HG02852 (cell line): Measurements from ENCODE around the gene TEX12.
A peak's percentile ranks its signal among the peaks of the same experiment; 100 is the strongest.

Experiments used
- ATAC-seq: cut with Tn5 transposase; IDR thresholded peaks from one replicate; pipeline ENCODE4 v1.9.1; 2021; ENCODE audit warnings: mild to moderate bottlenecking, moderate library complexity; ENCODE audit not compliant: unreplicated experiment

The TEX12 gene

DNA sequence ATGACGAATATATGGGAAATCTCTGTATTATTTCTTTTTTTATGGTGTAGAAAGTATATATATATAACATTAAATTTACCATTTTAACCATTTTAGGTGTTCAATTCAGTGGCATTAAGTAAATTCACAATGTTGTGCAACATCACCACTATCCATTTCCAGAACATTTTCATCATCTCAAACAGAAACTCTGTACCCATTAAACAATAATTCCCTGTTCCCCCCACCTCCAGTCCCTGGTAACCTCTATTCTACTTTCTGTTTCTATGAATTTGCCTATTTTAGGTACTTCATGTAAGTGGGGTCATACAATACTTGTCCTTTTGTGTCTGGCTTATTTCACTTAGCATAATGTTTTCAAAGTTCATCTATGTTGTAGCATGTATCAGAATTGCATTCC lies 43.7 kb downstream of the TEX12 start:
- ATAC-seq = no peak

DNA sequence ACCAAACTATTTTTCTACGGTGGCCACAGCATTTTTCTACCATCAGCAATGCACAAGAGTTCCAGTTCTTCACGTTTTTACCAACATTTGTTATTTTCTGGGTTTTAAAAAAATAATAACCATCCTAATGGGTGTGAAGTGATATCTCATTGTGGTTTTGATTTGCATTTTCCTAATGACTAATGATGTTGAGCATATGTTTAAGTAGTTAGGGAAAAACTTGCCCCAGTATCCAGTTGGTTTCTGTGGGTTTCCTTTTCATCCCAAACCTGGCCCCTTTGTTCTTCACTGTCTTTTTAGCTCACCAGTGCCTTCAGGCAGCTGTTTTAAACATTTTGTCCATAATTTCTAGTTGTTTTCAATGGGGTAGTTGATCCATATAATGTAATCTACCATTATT lies 44.4 kb downstream of the TEX12 start:
- no peak for ATAC-seq

DNA sequence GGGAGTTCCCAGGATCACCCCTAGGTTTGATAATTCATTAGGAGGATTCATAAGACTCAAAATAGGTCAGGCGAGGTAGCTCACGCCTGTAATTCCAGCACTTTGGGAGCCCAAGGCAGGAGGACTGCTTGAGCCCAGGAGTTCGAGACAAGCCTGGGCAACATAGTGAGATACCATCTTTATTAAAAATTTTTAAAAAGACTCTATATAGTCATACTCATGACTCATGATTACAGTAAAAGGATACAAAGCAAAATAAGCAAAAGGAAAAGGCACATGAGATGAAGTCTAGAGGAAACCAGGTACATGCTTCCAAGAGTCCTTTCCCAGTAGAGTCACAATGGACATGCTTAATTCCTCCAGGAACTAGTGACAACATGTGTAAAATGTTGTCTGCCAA lies 45.1 kb downstream of the TEX12 start:
- ATAC-seq = no peak

DNA sequence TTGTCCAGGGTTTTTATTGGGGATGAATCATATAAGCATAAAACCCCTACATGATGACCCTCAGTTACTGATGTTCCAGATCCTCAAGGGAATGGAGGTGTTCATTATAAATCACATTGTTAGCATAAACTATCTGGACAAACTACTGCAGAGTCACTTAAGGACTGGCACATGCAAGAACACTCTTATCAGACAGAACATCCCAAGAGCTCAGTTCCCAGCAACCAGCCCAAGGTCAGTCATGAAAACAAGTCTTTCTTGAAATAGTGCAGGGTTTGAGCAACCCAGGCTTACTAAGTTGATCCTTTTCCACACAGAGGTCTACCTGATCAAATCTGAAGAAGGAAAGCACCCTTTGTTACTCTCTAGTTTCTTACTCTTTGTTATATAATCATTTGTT lies 45.5 kb downstream of the TEX12 start:
- ATAC-seq = no peak

DNA sequence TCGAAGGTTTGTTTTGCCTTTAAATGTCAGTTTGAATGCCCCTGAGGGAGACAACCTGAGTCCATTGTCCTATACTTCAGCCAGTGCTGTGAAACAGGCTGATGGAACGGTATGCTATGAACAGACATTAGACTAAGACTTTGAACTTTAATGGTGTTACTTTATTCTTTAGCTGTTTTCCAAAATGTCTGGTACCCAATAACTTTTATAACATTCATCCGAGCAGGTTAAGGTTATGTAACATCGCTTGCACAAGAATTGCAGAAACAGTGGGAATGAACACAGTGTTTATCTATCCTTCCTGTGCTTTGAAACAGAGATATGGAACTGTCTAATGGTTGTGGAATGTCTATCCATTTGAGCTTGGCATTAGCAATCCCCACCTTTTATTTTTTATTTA lies 46.6 kb downstream of the TEX12 start:
- ATAC-seq = no peak

DNA sequence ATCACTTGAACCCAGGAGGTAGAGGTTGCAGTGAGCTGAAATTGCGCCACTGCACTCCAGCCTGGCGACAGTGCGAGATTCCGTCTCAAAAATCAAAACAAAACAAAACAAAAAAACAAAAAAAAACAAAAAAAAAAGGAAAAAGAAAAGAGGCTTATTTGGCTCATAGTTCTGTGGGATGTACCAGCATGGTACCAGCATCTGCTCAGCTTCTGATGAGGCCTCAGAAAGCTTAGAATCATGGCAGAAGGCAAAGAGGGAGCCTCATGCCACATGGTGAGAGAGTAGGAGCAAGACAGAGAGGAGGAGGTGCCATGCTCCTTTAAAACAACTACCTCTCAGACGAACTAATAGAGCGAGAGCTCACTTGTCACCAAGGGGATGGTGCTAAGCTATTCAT lies 48.4 kb downstream of the TEX12 start:
- no peak for ATAC-seq

DNA sequence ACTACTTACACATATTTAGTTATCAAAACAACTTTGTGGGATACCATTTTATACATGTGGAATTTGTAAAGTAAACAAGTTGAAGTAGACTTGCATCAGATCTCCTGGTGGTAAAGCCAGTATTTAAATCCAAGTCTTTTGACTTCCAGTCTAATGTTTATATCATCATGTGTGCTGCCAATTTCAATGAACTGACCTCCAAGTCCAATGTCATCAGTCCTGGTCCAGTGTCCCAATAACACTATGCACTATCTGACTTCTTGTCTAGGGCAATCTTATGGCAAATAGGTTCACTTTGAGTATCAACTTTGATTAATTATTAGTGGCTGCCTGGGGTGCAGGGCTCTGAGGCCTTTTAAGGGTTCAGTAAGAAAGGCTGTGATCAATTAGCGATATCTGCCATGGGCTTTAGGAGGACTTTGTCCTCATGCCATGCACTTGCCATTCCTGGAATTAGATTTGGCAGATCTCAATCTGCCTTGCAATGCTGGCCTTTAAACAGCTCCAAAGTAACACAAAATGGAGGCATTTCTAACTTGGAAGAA lies 49.5 kb downstream of the TEX12 start:
- no peak for ATAC-seq

DNA sequence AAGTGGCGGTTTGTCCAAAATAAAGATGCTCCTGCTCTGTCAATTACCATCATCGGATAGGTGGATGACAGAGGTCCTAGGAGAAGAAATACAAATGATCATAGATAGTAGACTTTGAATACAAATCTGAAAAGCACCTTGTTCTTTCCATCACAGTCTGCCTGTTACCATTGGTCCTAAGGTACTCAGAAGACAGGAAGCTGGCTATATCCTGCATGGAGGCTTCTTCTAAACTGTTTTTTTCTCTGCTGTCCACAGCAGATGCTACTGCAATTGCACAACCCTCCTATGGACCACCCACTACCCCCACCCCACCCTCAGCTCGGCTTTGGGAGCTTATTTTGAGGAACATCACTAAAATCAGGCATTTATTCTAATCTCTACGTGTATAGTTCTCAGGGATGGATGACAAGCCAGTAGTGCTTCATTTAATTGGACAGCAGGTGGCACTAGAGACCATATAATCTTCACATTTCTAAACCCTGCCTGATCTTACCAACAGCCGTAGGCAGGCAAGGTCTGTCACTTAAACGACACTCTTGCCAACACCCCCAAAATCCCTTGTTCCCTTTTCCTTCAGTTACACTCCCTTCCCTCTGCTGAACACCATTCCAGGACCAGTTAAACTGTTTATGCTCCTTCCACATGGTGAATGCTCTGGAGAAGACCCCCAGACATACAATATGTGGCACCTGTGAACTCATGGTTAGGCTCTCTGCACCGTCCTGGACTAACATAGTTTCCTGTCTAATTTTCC lies 52.5 kb downstream of the TEX12 start:
- ATAC-seq = peak; percentile 96

DNA sequence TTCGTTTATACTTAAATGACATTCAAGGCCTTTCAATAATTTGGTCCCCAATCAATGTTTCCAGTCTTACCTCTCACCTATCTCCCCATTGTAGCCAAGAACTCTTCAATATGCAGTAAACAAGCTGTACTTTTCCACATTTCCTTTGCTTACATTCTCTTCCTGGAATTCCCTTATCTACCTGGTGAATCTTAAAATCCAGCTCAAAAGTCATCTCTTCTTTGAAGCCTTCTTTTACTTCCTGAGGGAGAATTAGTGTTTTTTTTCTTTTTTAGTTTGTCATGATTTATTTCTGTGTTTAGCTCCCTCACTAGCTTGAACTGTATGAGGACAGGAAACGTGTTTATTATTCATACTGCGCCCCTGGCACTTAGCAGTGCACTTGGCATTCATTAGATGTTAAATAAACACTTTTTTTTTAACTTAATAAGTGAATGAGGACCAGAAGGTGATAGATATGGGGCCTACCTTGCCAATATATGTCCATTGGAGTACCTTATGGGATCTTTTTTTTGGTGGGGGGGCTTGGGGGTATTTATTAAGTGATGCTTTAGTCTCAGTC lies 54.2 kb downstream of the TEX12 start:
- no peak for ATAC-seq
